Activated CD8-positive, alpha-beta memory T cell treated with anti-CD3 and anti-CD28 coated beads, Interleukin-2, amount 10 ng/mL, durations not matched to agents 7 days and 5 days (primary cell): Measurements from ENCODE around the gene ITGA4. TPM values are rescaled to one million over a fixed set of nuclear protein-coding genes. Genes with fewer than 3 reads are reported as not detected.

ENCODE experiments used
- ATAC-seq: fragments of 150-1000 bp; cut with Tn5 transposase; one replicate; pipeline ENCODE4 v1.10.0; 2021; ENCODE audit warnings: moderate library complexity
- CTCF ChIA-PET: fragments of 350-600 bp; sonication (Branson Sonifier 250); formaldehyde crosslinking; loops from one replicate; lab custom pipeline; 2021; ENCODE audit warnings: antibody characterized with exemption; lab: Charles Lee
- DNase-seq: peaks from one replicate; pipeline ENCODE4 v3.0.0-alpha.2; 2020
- H3K27ac Mint-ChIP-seq: one replicate; pipeline ENCODE4 v1.8.0; 2021; ENCODE audit warnings: mild to moderate bottlenecking, mixed read lengths
- H3K27me3 Mint-ChIP-seq: one replicate; pipeline ENCODE4 v1.8.0; 2021; ENCODE audit warnings: mixed read lengths
- H3K36me3 Mint-ChIP-seq: one replicate; pipeline ENCODE4 v1.8.0; 2021; ENCODE audit warnings: mild to moderate bottlenecking, mixed read lengths
- H3K4me1 Mint-ChIP-seq: one replicate; pipeline ENCODE4 v1.8.0; 2021; ENCODE audit warnings: mixed read lengths
- H3K4me3 Mint-ChIP-seq: one replicate; pipeline ENCODE4 v1.8.0; 2021; ENCODE audit warnings: mild to moderate bottlenecking, moderate library complexity, mixed read lengths
- H3K9me3 Mint-ChIP-seq: one replicate; pipeline ENCODE4 v1.8.0; 2022; ENCODE audit warnings: low read depth, mixed read lengths
- total RNA-seq, 2 experiments: library from RNA; stranded (reverse); gene quantifications; one replicate each; pipeline ENCODE4 v1.2.3, GENCODE V29; 2021

ITGA4 gene
- total RNA-seq, 2 experiments from 2014 or later = 301 to 344 TPM

DNA sequence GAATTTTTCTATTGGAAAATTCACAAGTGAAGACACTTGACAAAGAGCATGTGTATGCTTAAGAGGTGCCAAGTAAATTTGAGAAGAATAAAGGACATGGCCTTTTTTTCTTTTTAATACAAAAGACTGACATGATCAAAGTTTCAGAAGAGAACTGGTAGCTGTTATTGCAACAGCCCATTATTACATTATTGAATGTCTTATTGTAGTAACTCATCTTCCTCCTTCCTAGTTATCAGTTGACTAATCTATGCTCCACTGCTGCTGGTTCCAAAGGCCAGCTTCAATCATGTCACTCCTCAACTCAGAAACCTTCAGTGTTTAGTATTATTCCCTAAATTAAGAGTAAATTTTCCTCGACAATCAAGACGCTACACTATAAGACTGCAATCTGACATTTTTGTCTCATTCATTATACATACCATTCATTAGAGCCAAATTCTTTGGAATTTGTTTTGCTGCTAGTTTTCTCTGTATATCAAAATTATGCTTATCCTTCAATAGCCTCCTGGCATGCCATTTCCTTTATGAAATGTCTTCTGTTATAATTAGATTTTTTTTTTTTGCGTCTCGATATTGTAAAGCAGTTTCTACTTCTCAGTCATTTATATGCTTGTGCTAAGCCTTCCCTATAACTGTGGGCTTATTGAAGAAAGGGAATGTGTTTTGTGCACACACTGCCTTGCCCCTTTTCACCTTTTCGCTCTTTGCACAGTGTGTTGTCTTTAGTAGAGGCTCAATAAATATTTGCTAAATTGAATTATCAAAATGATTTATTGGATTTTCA, 27.9 kb downstream of the ITGA4 start:
- DNase-seq (no peak), ATAC-seq (no peak)
- CTCF ChIA-PET = interaction anchor here (0.6 to 0.8 kb wide), 2 partner anchors 19 to 39 kb away, joined by 3 to 4 read pairs; no protein-coding TSS in a partner anchor
- H3K36me3 Mint-ChIP-seq = peaks cover 77% of the 10 kb centered on the region
- peaks cover 16% of the 10 kb centered on the region for H3K4me1 Mint-ChIP-seq
- H3K27me3 Mint-ChIP-seq = no peaks in the 10 kb centered on the region
- H3K27ac Mint-ChIP-seq = peak overlapping the region; percentile 21
- no peaks in the 10 kb centered on the region for H3K9me3 Mint-ChIP-seq
- no peak overlapping the region for H3K4me3 Mint-ChIP-seq

DNA sequence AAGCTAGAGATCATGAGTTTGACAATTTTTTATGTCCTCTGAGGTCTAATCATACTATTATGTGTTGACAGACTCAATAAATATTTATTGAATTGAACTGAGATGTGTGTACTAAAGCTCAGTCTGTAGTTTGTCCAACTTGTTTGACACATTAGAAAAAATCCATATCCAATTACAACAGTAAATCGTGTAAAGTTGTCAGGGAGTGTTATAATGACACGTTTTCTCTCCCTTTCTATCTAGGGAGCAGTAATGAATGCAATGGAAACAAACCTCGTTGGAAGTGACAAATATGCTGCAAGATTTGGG, 28.4 kb downstream of the ITGA4 start:
- no peak for ATAC-seq
- H3K4me3 Mint-ChIP-seq = no peak overlapping the region
- H3K36me3 Mint-ChIP-seq = peaks cover 79% of the 10 kb centered on the region
- H3K27me3 Mint-ChIP-seq = no peaks in the 10 kb centered on the region
- CTCF ChIA-PET = no interaction called here
- DNase-seq = no peak
- no peak overlapping the region for H3K27ac Mint-ChIP-seq
- peaks cover 16% of the 10 kb centered on the region for H3K4me1 Mint-ChIP-seq
- no peaks in the 10 kb centered on the region for H3K9me3 Mint-ChIP-seq

DNA sequence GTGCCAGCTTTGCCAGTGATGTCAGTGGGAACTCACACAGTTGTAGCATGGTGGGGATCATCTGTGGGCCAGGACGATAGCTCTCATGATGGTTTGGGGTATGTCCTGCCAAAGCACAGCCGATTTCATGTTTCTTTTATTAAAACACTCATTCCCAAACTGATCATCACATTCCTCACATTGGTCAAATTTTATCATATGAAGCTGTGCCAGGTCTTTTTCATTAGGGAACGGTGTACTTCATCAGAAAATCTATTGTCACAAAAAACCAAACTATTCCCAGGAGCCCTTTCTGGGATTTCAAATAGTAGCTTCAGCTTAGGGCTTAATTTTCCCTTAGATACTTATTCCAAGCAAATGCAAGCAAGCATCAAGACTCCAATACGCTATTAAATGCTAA, 42.0 kb downstream of the ITGA4 start:
- no peak overlapping the region for H3K27ac Mint-ChIP-seq

DNA sequence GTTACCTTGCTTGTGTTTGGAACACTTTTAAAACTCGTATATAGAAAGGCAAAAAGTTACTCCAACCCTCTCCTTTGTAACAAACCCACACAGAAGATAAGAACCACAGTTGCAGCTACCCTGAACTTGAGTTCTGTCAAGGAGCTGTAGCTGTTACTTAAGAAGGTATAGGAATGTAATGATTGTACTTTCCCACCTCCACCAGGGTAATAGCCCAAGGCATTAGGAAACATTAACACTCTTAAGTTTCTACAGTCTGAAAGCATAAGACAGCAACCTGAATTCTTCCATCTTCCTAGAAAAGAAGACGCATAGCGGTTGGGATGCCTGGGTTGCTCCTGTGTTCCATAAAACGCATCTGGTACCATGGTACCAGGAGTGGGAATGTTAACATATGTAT, 43.0 kb downstream of the ITGA4 start:
- peaks cover 54% of the 10 kb centered on the region for H3K36me3 Mint-ChIP-seq
- no peaks in the 10 kb centered on the region for H3K27me3 Mint-ChIP-seq
- H3K27ac Mint-ChIP-seq = no peak overlapping the region
- DNase-seq (no peak), ATAC-seq (no peak)
- CTCF ChIA-PET = no interaction called here
- no peaks in the 10 kb centered on the region for H3K9me3 Mint-ChIP-seq
- H3K4me3 Mint-ChIP-seq = no peak overlapping the region
- H3K4me1 Mint-ChIP-seq = peaks cover 5% of the 10 kb centered on the region

More for the DNA sequence above, 42.0 kb downstream of the ITGA4 start:
- H3K27me3 Mint-ChIP-seq = no peaks in the 10 kb centered on the region
- H3K4me3 Mint-ChIP-seq = no peak overlapping the region
- no peak for ATAC-seq
- peaks cover 54% of the 10 kb centered on the region for H3K36me3 Mint-ChIP-seq
- CTCF ChIA-PET = no interaction called here
- H3K9me3 Mint-ChIP-seq = no peaks in the 10 kb centered on the region
- peaks cover 2% of the 10 kb centered on the region for H3K4me1 Mint-ChIP-seq
- no peak for DNase-seq

DNA sequence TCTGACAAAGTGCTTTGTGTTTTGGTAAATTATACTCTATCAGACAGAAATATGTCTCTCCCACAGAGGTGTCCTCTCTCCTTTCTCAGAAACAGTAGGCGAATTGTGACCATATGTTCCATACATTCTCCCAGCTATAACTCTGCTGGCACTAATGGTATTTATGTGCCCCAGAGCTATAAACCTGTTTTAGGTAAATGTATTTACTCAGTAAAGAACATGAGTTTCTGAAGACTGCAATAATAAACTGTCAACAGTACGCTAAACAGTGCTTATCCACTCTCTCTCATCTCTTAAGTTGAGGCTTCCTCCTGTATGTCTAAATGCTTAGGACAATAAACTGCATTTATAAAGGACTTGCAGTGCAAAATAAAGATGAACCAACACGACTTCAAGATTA, 58.5 kb downstream of the ITGA4 start:
- CTCF ChIA-PET = interaction anchor here (0.7 to 1.1 kb wide), 2 partner anchors 10 to 46 kb away, joined by 3 to 4 read pairs; no protein-coding TSS in a partner anchor
- ATAC-seq (no peak), DNase-seq (no peak)
- Mint-ChIP-seq H3K4me1 (peaks cover 43% of the 10 kb centered on the region), H3K27ac (peak overlapping the region; percentile 13), H3K36me3 (peaks cover 75% of the 10 kb centered on the region), H3K27me3 (no peaks in the 10 kb centered on the region), H3K4me3 (no peak overlapping the region), H3K9me3 (no peaks in the 10 kb centered on the region)

DNA sequence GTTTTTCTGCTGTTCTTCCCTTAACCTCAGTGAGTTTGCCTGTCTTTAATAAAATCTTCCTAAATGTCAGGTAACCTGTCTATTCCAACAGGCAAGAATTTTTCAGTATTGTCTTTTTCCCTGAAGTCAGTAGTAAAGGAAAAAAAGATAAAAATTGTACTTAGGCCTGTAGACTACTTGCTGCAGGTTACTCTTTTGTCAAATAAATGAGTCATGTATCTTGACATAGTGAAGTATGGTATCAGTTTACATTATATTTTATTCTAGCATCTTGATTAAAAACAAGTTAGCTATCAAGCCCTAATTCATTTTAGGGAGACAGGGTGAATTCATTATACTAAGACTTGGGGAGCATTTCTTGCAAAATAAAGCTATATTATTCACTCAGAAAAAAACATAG, 59.8 kb downstream of the ITGA4 start:
- no peak for DNase-seq
- Mint-ChIP-seq H3K4me3 (no peak overlapping the region), H3K36me3 (peaks cover 70% of the 10 kb centered on the region)

DNA sequence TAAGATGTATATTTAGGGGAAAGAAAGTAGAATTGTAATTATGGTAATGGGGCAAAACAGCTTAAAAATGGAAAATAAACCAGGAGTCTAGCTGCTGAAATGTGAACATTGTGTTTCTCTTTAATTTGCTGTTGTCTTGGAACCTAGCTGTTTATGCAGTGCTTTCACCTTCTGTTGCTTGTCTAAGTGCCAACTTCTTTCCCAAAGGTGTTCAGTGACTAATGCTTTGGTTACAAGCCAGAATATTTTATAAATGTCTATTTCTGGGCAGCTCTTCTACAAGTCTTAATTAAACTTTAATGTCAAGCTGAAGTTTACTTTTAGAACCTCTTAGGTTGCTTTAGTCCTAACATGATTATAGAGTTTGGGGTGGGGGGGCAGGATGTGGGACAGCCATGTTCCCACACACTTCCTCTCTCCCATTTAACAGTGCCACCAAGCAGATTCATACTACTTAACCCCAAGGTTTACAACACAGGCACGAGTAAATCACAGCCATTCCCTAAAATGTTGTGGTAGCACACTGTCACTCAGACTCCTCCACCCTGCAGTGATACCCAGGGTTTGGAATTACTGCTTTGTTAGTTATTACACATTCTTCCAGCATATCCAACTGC, 60.6 kb downstream of the ITGA4 start:
- Mint-ChIP-seq H3K27me3 (no peaks in the 10 kb centered on the region), H3K4me3 (no peak overlapping the region), H3K9me3 (no peaks in the 10 kb centered on the region), H3K27ac (peak overlapping the region; percentile 13), H3K36me3 (peaks cover 69% of the 10 kb centered on the region), H3K4me1 (peaks cover 38% of the 10 kb centered on the region)
- ATAC-seq = peak; percentile 36
- CTCF ChIA-PET = interaction anchor here (1.1 to 2.0 kb wide), 3 partner anchors 10 to 198 kb away, joined by 3 to 5 read pairs (median 3); no protein-coding TSS in a partner anchor
- no peak for DNase-seq

More for the DNA sequence above, 59.8 kb downstream of the ITGA4 start:
- Mint-ChIP-seq H3K27me3 (no peaks in the 10 kb centered on the region), H3K4me1 (peaks cover 42% of the 10 kb centered on the region), H3K27ac (no peak overlapping the region), H3K9me3 (no peaks in the 10 kb centered on the region)
- CTCF ChIA-PET = interaction anchor here (1.2 to 2.0 kb wide), 2 partner anchors 9 to 21 kb away, joined by 3 to 5 read pairs; no protein-coding TSS in a partner anchor
- no peak for ATAC-seq

DNA sequence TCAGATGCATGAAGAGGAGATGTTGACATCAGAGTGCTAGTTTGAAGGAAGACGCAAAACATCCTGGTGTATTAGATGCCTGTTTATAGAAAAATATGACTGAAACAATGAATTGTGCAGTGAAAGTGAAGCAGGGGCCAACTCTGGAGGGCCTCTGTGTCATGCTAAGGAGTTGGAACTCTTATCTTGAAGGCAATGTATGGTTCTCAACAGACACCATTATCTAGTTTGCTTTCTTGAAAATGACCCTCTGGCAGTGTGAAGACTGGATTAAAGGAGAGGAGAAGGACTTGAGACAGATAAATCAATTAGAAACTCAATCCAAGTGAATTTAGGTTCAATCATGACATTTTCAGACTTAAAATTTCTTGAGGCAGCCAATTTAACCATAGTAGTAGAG, 63.1 kb downstream of the ITGA4 start:
- no peaks in the 10 kb centered on the region for H3K9me3 Mint-ChIP-seq
- peaks cover 58% of the 10 kb centered on the region for H3K36me3 Mint-ChIP-seq
- H3K27me3 Mint-ChIP-seq = no peaks in the 10 kb centered on the region
- H3K4me3 Mint-ChIP-seq = no peak overlapping the region
- DNase-seq (no peak), ATAC-seq (no peak)
- CTCF ChIA-PET = no interaction called here
- H3K4me1 Mint-ChIP-seq = peaks cover 27% of the 10 kb centered on the region
- H3K27ac Mint-ChIP-seq = no peak overlapping the region

DNA sequence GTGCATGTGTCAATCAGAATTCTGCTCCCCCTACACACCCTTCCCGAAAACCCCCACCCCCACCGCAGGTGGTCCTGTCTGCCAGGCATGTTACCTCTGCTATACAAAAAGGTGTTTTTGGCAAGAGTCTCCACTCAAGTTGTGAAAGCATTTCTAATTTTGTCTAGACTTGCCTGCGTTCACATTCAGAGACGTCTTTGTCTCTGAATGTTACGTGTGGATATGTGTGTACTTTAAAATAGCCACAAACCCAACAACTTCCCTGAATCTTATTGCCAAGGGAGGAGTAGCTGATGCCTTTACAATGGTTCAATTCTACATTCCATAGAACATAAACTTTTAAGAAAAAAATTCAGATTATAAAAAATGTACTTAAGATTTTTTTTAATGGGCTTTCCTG, 66.6 kb downstream of the ITGA4 start:
- no peak overlapping the region for H3K27ac Mint-ChIP-seq
- peaks cover 2% of the 10 kb centered on the region for H3K4me1 Mint-ChIP-seq
- H3K27me3 Mint-ChIP-seq = no peaks in the 10 kb centered on the region
- H3K9me3 Mint-ChIP-seq = no peaks in the 10 kb centered on the region
- CTCF ChIA-PET = interaction anchor here (0.7 to 1.2 kb wide), 2 partner anchors 29 to 39 kb away, joined by 3 to 4 read pairs; no protein-coding TSS in a partner anchor
- DNase-seq = no peak
- no peak for ATAC-seq
- H3K4me3 Mint-ChIP-seq = no peak overlapping the region
- H3K36me3 Mint-ChIP-seq = peaks cover 62% of the 10 kb centered on the region

DNA sequence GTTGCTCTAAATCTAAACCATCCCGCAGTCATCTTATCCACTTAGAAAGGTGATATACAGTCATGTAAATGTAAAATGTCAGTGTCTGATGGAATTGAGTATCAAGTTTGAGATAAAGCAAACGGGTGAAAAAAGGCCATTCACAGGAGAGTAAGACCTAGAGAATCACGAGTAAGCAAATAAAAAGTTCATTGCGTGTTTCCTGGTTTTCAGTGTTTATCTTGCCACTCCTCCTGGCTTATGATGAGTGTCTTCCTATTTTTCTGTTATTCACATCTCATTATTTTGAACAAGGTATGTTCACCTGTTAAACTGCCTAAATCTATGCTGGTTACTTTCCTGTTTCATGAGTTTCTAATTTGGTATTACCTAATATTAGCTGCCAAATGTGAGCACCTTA, 68.8 kb downstream of the ITGA4 start:
- no peaks in the 10 kb centered on the region for H3K9me3 Mint-ChIP-seq
- ATAC-seq (no peak), DNase-seq (no peak)
- peaks cover 67% of the 10 kb centered on the region for H3K36me3 Mint-ChIP-seq
- H3K27ac Mint-ChIP-seq = peak overlapping the region; percentile 9
- H3K4me3 Mint-ChIP-seq = no peak overlapping the region
- peaks cover 2% of the 10 kb centered on the region for H3K4me1 Mint-ChIP-seq
- CTCF ChIA-PET = no interaction called here
- no peaks in the 10 kb centered on the region for H3K27me3 Mint-ChIP-seq

DNA sequence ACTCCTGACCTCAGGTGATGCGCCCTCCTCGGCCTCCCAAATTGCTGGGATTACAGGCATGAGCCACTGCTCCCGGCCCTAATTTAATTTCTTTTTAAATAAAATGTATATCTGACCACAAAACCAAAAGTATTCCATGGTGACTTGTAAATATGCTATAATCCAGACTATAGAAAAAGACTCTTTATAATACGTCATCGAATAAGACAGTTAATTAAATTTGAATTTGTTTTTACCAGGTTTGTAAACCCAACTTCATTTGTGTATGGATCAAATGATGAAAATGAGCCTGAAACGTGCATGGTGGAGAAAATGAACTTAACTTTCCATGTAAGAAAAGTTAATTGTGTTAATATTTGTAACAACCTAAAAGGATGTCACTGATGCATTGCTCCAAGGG, 69.9 kb downstream of the ITGA4 start:
- no peaks in the 10 kb centered on the region for H3K27me3 Mint-ChIP-seq
- CTCF ChIA-PET = no interaction called here
- no peak for DNase-seq
- no peak overlapping the region for H3K27ac Mint-ChIP-seq
- H3K4me3 Mint-ChIP-seq = no peak overlapping the region
- H3K4me1 Mint-ChIP-seq = peaks cover 2% of the 10 kb centered on the region
- H3K36me3 Mint-ChIP-seq = peaks cover 68% of the 10 kb centered on the region
- no peak for ATAC-seq
- no peaks in the 10 kb centered on the region for H3K9me3 Mint-ChIP-seq

DNA sequence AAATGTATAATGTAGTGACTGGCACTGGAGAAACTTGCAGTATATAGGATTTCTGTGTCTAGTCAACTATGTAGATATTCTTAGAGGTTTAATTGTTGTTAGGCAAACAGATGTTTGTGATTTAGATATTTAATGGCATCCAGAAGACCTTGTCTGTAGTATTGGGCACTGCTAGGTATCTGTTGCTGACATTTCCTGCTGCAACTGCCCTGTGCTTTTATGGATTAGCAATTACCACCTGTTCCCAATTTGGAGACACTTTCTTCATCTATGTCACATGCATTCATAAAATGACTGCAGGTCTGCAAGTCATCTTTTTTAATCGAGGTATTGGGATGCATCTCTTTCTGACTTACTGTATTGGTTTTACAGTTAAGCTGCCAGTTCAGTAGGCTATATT, 71.3 kb downstream of the ITGA4 start:
- Mint-ChIP-seq H3K4me3 (no peak overlapping the region), H3K9me3 (no peaks in the 10 kb centered on the region), H3K36me3 (peaks cover 70% of the 10 kb centered on the region), H3K4me1 (peaks cover 6% of the 10 kb centered on the region), H3K27ac (no peak overlapping the region), H3K27me3 (no peaks in the 10 kb centered on the region)
- ATAC-seq (no peak), DNase-seq (no peak)
- CTCF ChIA-PET = no interaction called here

DNA sequence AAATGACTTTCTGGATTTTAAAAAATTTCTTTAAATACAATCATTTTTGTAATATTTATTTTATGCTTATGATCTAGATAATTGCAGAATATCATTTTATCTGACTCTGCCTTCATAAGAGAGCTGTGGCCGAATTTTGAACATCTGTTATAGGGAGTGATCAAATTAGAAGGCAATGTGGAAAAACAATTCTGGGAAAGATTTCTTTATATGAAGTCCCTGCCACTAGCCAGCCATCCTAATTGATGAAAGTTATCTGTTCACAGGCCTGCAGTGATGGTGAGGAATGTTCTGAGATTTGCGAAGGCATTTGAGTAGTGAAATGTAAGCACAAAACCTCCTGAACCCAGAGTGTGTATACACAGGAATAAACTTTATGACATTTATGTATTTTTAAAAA, 79.5 kb downstream of the ITGA4 start:
- Mint-ChIP-seq H3K27me3 (no peaks in the 10 kb centered on the region), H3K9me3 (no peaks in the 10 kb centered on the region), H3K36me3 (peaks cover 84% of the 10 kb centered on the region), H3K27ac (no peak overlapping the region), H3K4me1 (peaks cover 4% of the 10 kb centered on the region), H3K4me3 (no peak overlapping the region)
- CTCF ChIA-PET = interaction anchor here (0.9 kb wide), 1 partner anchor 42 kb away, joined by 3 read pairs; no protein-coding TSS in a partner anchor
- ATAC-seq = no peak
- no peak for DNase-seq

DNA sequence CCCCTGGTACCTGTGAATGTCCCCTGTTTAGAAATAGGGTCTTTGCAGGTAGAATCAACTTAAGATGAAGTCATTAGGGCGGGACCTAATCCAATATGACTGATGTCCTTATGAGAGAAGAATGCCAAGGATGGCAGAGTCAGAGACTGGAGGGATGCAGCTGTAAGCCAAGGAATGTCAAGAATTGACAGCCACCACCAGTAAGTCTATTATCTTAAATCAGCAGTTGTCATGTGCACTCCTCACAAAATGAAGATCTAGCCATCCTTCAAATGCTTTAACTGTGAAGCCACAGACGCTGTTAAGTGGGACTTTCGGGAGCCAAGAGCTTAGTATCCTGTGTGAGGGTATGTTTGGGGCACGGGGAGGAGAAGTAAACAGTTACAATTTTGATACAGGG, 83.2 kb downstream of the ITGA4 start:
- H3K9me3 Mint-ChIP-seq = no peaks in the 10 kb centered on the region
- H3K4me3 Mint-ChIP-seq = no peak overlapping the region
- H3K36me3 Mint-ChIP-seq = peaks cover 50% of the 10 kb centered on the region
- H3K27ac Mint-ChIP-seq = no peak overlapping the region
- DNase-seq (no peak), ATAC-seq (no peak)
- H3K4me1 Mint-ChIP-seq = no peaks in the 10 kb centered on the region
- H3K27me3 Mint-ChIP-seq = no peaks in the 10 kb centered on the region
- CTCF ChIA-PET = no interaction called here
